GM12872 (cell line): Measurements from ENCODE around the gene SFXN1.

Source experiments
- TF ChIP-seq, protein P1 (sequence below): IDR thresholded peaks from 3 replicates; pipeline ENCODE4 v1.5.1; 2011; ENCODE audit warnings: low read depth, mild to moderate bottlenecking, low read length, moderate library complexity; ENCODE audit not compliant: insufficient read depth

The SFXN1 gene

DNA sequence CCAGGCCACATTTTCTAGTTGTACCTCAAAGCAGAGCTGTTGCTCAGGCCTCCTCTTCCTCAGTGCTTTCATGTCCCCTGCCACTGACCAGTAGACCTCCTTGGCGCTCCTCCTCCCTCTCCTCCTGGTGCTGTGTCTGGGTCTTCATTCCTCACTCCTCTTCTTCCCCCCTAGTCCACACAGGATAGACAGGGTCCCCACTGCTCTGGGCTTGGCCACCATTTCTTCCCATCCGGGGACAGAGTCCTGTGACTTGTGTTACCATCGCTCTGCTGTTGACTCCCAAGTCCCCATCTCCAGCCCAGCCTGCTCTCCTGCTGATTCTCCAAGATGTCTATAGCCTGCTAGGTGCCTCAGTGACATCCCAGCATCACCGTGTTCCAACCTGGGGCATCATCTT, 91.3 kb downstream of the SFXN1 start:
- TF ChIP-seq, protein P1, sequence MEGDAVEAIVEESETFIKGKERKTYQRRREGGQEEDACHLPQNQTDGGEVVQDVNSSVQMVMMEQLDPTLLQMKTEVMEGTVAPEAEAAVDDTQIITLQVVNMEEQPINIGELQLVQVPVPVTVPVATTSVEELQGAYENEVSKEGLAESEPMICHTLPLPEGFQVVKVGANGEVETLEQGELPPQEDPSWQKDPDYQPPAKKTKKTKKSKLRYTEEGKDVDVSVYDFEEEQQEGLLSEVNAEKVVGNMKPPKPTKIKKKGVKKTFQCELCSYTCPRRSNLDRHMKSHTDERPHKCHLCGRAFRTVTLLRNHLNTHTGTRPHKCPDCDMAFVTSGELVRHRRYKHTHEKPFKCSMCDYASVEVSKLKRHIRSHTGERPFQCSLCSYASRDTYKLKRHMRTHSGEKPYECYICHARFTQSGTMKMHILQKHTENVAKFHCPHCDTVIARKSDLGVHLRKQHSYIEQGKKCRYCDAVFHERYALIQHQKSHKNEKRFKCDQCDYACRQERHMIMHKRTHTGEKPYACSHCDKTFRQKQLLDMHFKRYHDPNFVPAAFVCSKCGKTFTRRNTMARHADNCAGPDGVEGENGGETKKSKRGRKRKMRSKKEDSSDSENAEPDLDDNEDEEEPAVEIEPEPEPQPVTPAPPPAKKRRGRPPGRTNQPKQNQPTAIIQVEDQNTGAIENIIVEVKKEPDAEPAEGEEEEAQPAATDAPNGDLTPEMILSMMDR: no peak

- TF ChIP-seq, protein P1: no peak
These were observed 94.5 kb downstream of the SFXN1 start for GRCh38 chr5:175572886-175573285.

GRCh38 chr5:175573493-175574269, 95.3 kb downstream of the SFXN1 start:
- TF ChIP-seq, protein P1: no peak

DNA sequence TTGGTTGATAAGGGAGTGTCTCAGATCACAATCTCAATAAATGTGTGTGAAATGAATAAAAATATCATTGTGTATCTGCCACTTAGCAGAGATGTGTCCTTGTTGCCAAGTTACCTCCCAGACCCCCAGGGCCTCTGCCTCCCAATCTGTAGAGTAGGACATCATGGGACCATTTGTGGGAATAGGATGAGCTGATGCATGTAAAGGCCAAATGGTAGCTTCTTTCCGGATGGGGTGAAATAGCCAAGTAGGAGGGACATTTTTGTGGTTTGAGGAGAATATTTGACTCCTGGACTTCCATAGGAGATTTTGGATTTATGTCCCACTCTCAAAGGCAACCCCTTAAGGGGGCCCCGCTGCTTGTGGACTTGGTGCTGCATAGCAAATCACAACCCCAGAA, 96.9 kb downstream of the SFXN1 start:
- TF ChIP-seq, protein P1: no peak

GRCh38 chr5:175576096-175576495, 97.7 kb downstream of the SFXN1 start:
- TF ChIP-seq, protein P1: no peak

- TF ChIP-seq, protein P1: no peak
These were observed 98.2 kb downstream of the SFXN1 start for GRCh38 chr5:175576591-175576990.
